ENCODE data around the gene ANKS3. TPM values are rescaled to one million over a fixed set of nuclear protein-coding genes. Genes with fewer than 3 reads are reported as not detected.

Gene ANKS3
- total and polyA plus RNA-seq, 2 donors (not counting 1 experiment from before 2014, with no cell fraction given) = 26.5 to 31.9 TPM

- Mint-ChIP-seq H3K9me3 (ENCODE audit: insufficient read depth) (no peaks in the 10 kb centered on the region), H3K27ac (no peak overlapping the region), H3K4me1 (peaks cover 14% of the 10 kb centered on the region), H3K27me3 (no peaks in the 10 kb centered on the region), H3K4me3 (no peak overlapping the region)
- POLR2A ChIA-PET = no interaction called here
- TF ChIP-seq CTCF (IDR thresholded peaks at IDR 0.05) (no peak), EZH2 (IDR thresholded peaks at IDR 0.05; ENCODE audit: borderline replicate concordance, insufficient read depth, low read depth, low read length, poor library complexity, severe bottlenecking) (no peak)
- H3K79me2 ChIP-seq (ENCODE audit: control insufficient read depth, insufficient read depth, low read length) = no peaks in the 10 kb centered on the region
- CTCF ChIA-PET = no interaction called here
- no peak overlapping the region for H2AFZ ChIP-seq (ENCODE audit: insufficient read depth, low read depth, low read length, poor library complexity, severe bottlenecking)
- H3K9ac ChIP-seq (ENCODE audit: low read length) = no peak overlapping the region
- H3K4me2 ChIP-seq (replicated peaks; ENCODE audit: low read depth, low read length, poor library complexity, severe bottlenecking) = no peak overlapping the region
- 100% methylated on average over 2 of the region's 2 CpGs for WGBS (ENCODE audit: insufficient coverage)
- peaks cover 2 to 21% of the 10 kb centered on the region in 2 experiments for H3K36me3 ChIP-seq (replicated peaks in 1 of 2; ENCODE audit: control extremely low read depth in 1 of 2, control insufficient read depth in 1 of 2, extremely low read depth in 1 of 2, insufficient read depth in 2 of 2, low read length in 1 of 2)
- H3K9me3 ChIP-seq (ENCODE audit: control extremely low read depth in 1 of 3, control insufficient read depth in 2 of 3, insufficient read depth in 1 of 3, low read length in 2 of 3) = no peaks in the 10 kb centered on the region
- intact Hi-C loops (cut with micrococcal nuclease) = no loop called here
- no peaks in the 10 kb centered on the region for H3K27me3 ChIP-seq (replicated peaks in 1 of 4; ENCODE audit: control extremely low read depth in 1 of 4, control insufficient read depth in 3 of 4, insufficient read depth in 4 of 4, low read length in 3 of 4)
- no peaks in the 10 kb centered on the region for H4K20me1 ChIP-seq (ENCODE audit: control insufficient read depth, insufficient read depth, low read length, poor library complexity, severe bottlenecking)
- no peak overlapping the region for H3K27ac ChIP-seq (ENCODE audit: low read length in 2 of 2)
- peaks cover 0 to 10% of the 10 kb centered on the region in 2 donors for H3K4me1 ChIP-seq (ENCODE audit: control insufficient read depth in 2 of 2, insufficient read depth in 2 of 2, low read length in 2 of 2)
- no peak overlapping the region for H3K4me3 ChIP-seq (ENCODE audit: control extremely low read depth in 1 of 5, extremely low read depth in 1 of 5, insufficient read depth in 1 of 5, low read depth in 2 of 5, low read length in 4 of 5)
- DNase-seq = no peak
- no peak for ATAC-seq (ENCODE audit: low read depth)
Measured at GRCh38 chr16:4714996-4715395, 19.1 kb downstream of the ANKS3 start.

DNA sequence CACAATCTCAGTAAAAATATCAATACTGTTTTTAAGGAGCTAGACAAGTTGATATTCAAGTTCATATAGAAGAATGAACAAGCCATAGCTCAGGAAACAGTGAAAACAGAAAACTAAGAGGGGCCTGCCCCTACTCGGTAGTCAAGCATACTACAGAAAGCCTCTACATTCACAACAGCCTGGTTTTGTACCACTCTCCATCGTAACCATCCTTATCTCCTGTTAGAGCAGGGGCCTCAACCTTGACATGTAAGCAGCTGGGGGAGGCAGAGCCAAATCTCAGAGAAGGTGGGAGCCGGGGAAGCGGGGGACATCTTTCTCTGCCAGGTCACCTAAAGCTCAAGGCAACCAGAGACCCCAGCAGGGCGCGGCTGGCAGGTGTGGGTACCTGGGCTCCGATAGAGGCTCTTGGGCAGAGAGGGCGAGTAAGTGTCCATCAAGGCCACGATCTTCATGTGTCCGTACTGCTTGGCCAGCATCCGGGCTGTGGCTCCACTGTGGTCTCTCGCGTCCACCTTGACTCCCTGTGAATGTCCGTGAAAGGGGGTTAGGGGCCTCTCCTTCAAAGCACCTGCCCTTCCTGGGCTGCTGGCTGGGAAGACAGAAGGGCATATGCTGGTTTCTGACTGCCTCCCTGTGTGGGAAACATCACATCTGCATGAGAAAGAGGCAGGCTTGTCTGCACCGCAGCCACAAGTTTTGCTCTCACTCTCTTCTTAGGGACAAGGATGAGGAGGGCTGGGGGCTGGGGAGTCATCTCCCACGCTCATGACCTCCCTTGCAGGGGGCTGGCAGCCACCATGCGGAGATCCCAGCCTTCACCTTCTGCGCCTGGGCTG is 20.2 kb downstream of the ANKS3 start:
- ChIA-PET CTCF (no interaction called here), POLR2A (no interaction called here)
- H3K4me3 ChIP-seq (ENCODE audit: control extremely low read depth in 1 of 5, extremely low read depth in 1 of 5, insufficient read depth in 1 of 5, low read depth in 2 of 5, low read length in 4 of 5) = no peak overlapping the region
- ATAC-seq (ENCODE audit: low read depth) (no peak), DNase-seq (no peak)
- H3K9me3 Mint-ChIP-seq (ENCODE audit: insufficient read depth) = no peaks in the 10 kb centered on the region
- H3K36me3 ChIP-seq (replicated peaks in 1 of 2; ENCODE audit: control extremely low read depth in 1 of 2, control insufficient read depth in 1 of 2, extremely low read depth in 1 of 2, insufficient read depth in 2 of 2, low read length in 1 of 2) = peaks cover 2 to 23% of the 10 kb centered on the region in 2 experiments
- no peak overlapping the region for H3K27ac ChIP-seq (ENCODE audit: low read length in 2 of 2)
- H4K20me1 ChIP-seq (ENCODE audit: control insufficient read depth, insufficient read depth, low read length, poor library complexity, severe bottlenecking) = no peaks in the 10 kb centered on the region
- H3K4me2 ChIP-seq (replicated peaks; ENCODE audit: low read depth, low read length, poor library complexity, severe bottlenecking) = no peak overlapping the region
- no peaks in the 10 kb centered on the region for H3K79me2 ChIP-seq (ENCODE audit: control insufficient read depth, insufficient read depth, low read length)
- H2AFZ ChIP-seq (ENCODE audit: insufficient read depth, low read depth, low read length, poor library complexity, severe bottlenecking) = no peak overlapping the region
- H3K27ac Mint-ChIP-seq = no peak overlapping the region
- peaks cover 8% of the 10 kb centered on the region for H3K4me1 Mint-ChIP-seq
- H3K4me1 ChIP-seq (ENCODE audit: control insufficient read depth in 2 of 2, insufficient read depth in 2 of 2, low read length in 2 of 2) = peaks cover 0 to 8% of the 10 kb centered on the region in 2 donors
- no peaks in the 10 kb centered on the region for H3K27me3 Mint-ChIP-seq
- H3K27me3 ChIP-seq (replicated peaks in 1 of 4; ENCODE audit: control extremely low read depth in 1 of 4, control insufficient read depth in 3 of 4, insufficient read depth in 4 of 4, low read length in 3 of 4) = no peaks in the 10 kb centered on the region
- intact Hi-C loops (cut with micrococcal nuclease) = no loop called here
- 96% methylated on average over 15 of the region's 18 CpGs for WGBS (ENCODE audit: insufficient coverage)
- no peak overlapping the region for H3K9ac ChIP-seq (ENCODE audit: low read length)
- H3K9me3 ChIP-seq (ENCODE audit: control extremely low read depth in 1 of 3, control insufficient read depth in 2 of 3, insufficient read depth in 1 of 3, low read length in 2 of 3) = no peaks in the 10 kb centered on the region
- TF ChIP-seq EZH2 (IDR thresholded peaks at IDR 0.05; ENCODE audit: borderline replicate concordance, insufficient read depth, low read depth, low read length, poor library complexity, severe bottlenecking) (no peak), CTCF (IDR thresholded peaks at IDR 0.05) (no peak)
- no peak overlapping the region for H3K4me3 Mint-ChIP-seq
